Measurements from ENCODE around the gene SLC6A7. TPM values are rescaled to one million over a fixed set of nuclear protein-coding genes. Genes with fewer than 3 reads are reported as not detected.

Gene SLC6A7
- total and polyA plus RNA-seq, 9 donors = 0.02 TPM; not detected in 8

- no peak for DNase-seq
- no peaks in the 10 kb centered on the region for H3K4me1 ChIP-seq (ENCODE audit: insufficient read depth)
- H3K9me3 ChIP-seq = no peaks in the 10 kb centered on the region
- H3K4me3 ChIP-seq = no peak overlapping the region
- no peak for TF ChIP-seq POLR2A (IDR thresholded peaks at IDR 0.05)
- TF ChIP-seq EP300 (IDR thresholded peaks at IDR 0.05) = no peak
- no peak for TF ChIP-seq CTCF (IDR thresholded peaks at IDR 0.05)
- WGBS, 3 donors = 89 to 95% (median 93%) methylated on average over 10 of the region's 10 CpGs
- intact Hi-C loops (cut with DNase I) = no loop called here
- no peaks in the 10 kb centered on the region for H3K36me3 ChIP-seq
- H3K27ac ChIP-seq = no peak overlapping the region
- no peaks in the 10 kb centered on the region for H3K27me3 ChIP-seq
Observed at GRCh38 chr5:150238646-150239045, 48.8 kb downstream of the SLC6A7 start.

GRCh38 chr5:150239099-150239793, 49.4 kb downstream of the SLC6A7 start:
- intact Hi-C loops (cut with DNase I) = no loop called here
- TF ChIP-seq CTCF (IDR thresholded peaks at IDR 0.05) (no peak), EP300 (IDR thresholded peaks at IDR 0.05) (no peak), POLR2A (IDR thresholded peaks at IDR 0.05) (no peak)
- no peaks in the 10 kb centered on the region for H3K4me1 ChIP-seq (ENCODE audit: insufficient read depth)
- H3K9me3 ChIP-seq = no peaks in the 10 kb centered on the region
- WGBS, 3 donors = 87 to 93% (median 92%) methylated on average over 21 of the region's 21 CpGs
- no peak for DNase-seq
- H3K4me3 ChIP-seq = no peak overlapping the region
- H3K27me3 ChIP-seq = no peaks in the 10 kb centered on the region
- H3K27ac ChIP-seq = no peak overlapping the region
- H3K36me3 ChIP-seq = no peaks in the 10 kb centered on the region

- peaks cover under 1% of the 10 kb centered on the region for H3K4me1 ChIP-seq (ENCODE audit: insufficient read depth)
- H3K36me3 ChIP-seq = no peaks in the 10 kb centered on the region
- TF ChIP-seq EP300 (IDR thresholded peaks at IDR 0.05) (no peak), POLR2A (IDR thresholded peaks at IDR 0.05) (no peak), CTCF (IDR thresholded peaks at IDR 0.05) (no peak)
- H3K4me3 ChIP-seq = no peak overlapping the region
- no peaks in the 10 kb centered on the region for H3K27me3 ChIP-seq
- H3K9me3 ChIP-seq = no peaks in the 10 kb centered on the region
- intact Hi-C loops (cut with DNase I) = no loop called here
- 60 to 76% (median 64%) methylated on average over 7 of the region's 7 CpGs for WGBS, 3 donors
- H3K27ac ChIP-seq = no peak overlapping the region
- DNase-seq = no peak
Observed at GRCh38 chr5:150239794-150240122, 49.9 kb downstream of the SLC6A7 start.

- peaks cover 2% of the 10 kb centered on the region for H3K4me1 ChIP-seq (ENCODE audit: insufficient read depth)
- H3K4me3 ChIP-seq = no peak overlapping the region
- 72 to 77% (median 77%) methylated on average over 14 of the region's 14 CpGs for WGBS, 3 donors
- no peaks in the 10 kb centered on the region for H3K9me3 ChIP-seq
- H3K36me3 ChIP-seq = no peaks in the 10 kb centered on the region
- no peak for DNase-seq
- no peaks in the 10 kb centered on the region for H3K27me3 ChIP-seq
- intact Hi-C loops (cut with DNase I) = no loop called here
- H3K27ac ChIP-seq = no peak overlapping the region
- TF ChIP-seq POLR2A (IDR thresholded peaks at IDR 0.05) (no peak), CTCF (IDR thresholded peaks at IDR 0.05) (no peak), EP300 (IDR thresholded peaks at IDR 0.05) (no peak)
Observed at GRCh38 chr5:150241298-150242160, 51.7 kb downstream of the SLC6A7 start.
